H9 (cell line): ENCODE measurements around the gene CCDC69. TPM values are rescaled to one million over a fixed set of nuclear protein-coding genes. Genes with fewer than 3 reads are reported as not detected.

Experiments
- DNase-seq: peaks from one replicate; pipeline ENCODE4 v3.0.0-alpha.2; 2017
- H2AFZ ChIP-seq: one replicate; pipeline ENCODE4 v1.6.1; 2013; ENCODE audit warnings: mild to moderate bottlenecking, low read length, control low read depth, moderate library complexity
- H2AK5ac ChIP-seq: 2 replicates; pipeline ENCODE4 v1.6.1; 2013; ENCODE audit warnings: low read length, control low read depth, mixed read lengths; ENCODE audit not compliant: insufficient read length
- H2BK120ac ChIP-seq: one replicate; pipeline ENCODE4 v1.6.1; 2013; ENCODE audit warnings: low read depth, mild to moderate bottlenecking, low read length, control low read depth, inconsistent platforms; ENCODE audit not compliant: poor library complexity, severe bottlenecking
- H2BK12ac ChIP-seq: 2 replicates; pipeline ENCODE4 v1.6.1; 2013; ENCODE audit warnings: low read length, control low read depth, mixed read lengths, low read depth; ENCODE audit not compliant: insufficient read length
- H2BK15ac ChIP-seq: 2 replicates; pipeline ENCODE4 v1.6.1; 2013; ENCODE audit warnings: low read depth, low read length, control low read depth
- H2BK20ac ChIP-seq: one replicate; pipeline ENCODE4 v1.6.1; 2013; ENCODE audit warnings: low read depth, mild to moderate bottlenecking, low read length, control low read depth, inconsistent platforms; ENCODE audit not compliant: poor library complexity, severe bottlenecking
- H2BK5ac ChIP-seq: 2 replicates; pipeline ENCODE4 v1.6.1; 2013; ENCODE audit warnings: low read length, control low read depth, mixed read lengths; ENCODE audit not compliant: insufficient read length
- H3K14ac ChIP-seq: 2 replicates; pipeline ENCODE4 v1.6.1; 2013; ENCODE audit warnings: low read length, control low read depth; ENCODE audit not compliant: insufficient read depth
- H3K18ac ChIP-seq: 2 replicates; pipeline ENCODE4 v1.6.1; 2013; ENCODE audit warnings: low read depth, mild to moderate bottlenecking, mixed read lengths, low read length, control low read depth; ENCODE audit not compliant: insufficient read length
- H3K23ac ChIP-seq: 2 replicates; pipeline ENCODE4 v1.6.1; 2013; ENCODE audit warnings: low read length, control low read depth, mixed read lengths, low read depth; ENCODE audit not compliant: insufficient read length
- H3K23me2 ChIP-seq: 2 replicates; pipeline ENCODE4 v1.6.1; 2013; ENCODE audit warnings: low read depth, mild to moderate bottlenecking, mixed read lengths, low read length, control low read depth; ENCODE audit not compliant: insufficient read length, poor library complexity, severe bottlenecking
- H3K27ac ChIP-seq: 2 replicates; pipeline ENCODE4 v1.5.1; 2013; ENCODE audit warnings: low read length, control low read depth, mixed read lengths, low read depth; ENCODE audit not compliant: insufficient read length
- H3K27me3 ChIP-seq: 2 replicates; pipeline ENCODE4 v1.6.1; 2013; ENCODE audit warnings: low read length, control low read depth, inconsistent platforms; ENCODE audit not compliant: insufficient read depth
- H3K4ac ChIP-seq: 2 replicates; pipeline ENCODE4 v1.6.1; 2013; ENCODE audit warnings: low read depth, mild to moderate bottlenecking, control low read depth, inconsistent platforms, low read length, moderate library complexity
- H3K4me1 ChIP-seq: 2 replicates; pipeline ENCODE4 v1.6.1; 2013; ENCODE audit warnings: low read length, control low read depth, inconsistent platforms; ENCODE audit not compliant: insufficient read depth
- H3K4me2 ChIP-seq: 2 replicates; pipeline ENCODE4 v1.6.1; 2013; ENCODE audit warnings: low read length, control low read depth, mixed read lengths; ENCODE audit not compliant: insufficient read length, insufficient read depth
- H3K56ac ChIP-seq: 2 replicates; pipeline ENCODE4 v1.6.1; 2013; ENCODE audit warnings: low read depth, mild to moderate bottlenecking, mixed read lengths, low read length, control low read depth; ENCODE audit not compliant: insufficient read length
- H3K79me1 ChIP-seq: 2 replicates; pipeline ENCODE4 v1.6.1; 2013; ENCODE audit warnings: low read depth, mild to moderate bottlenecking, moderate library complexity, low read length, control low read depth, inconsistent platforms; ENCODE audit not compliant: insufficient read depth, poor library complexity, severe bottlenecking
- H3K79me2 ChIP-seq: 2 replicates; pipeline ENCODE4 v1.6.1; 2013; ENCODE audit warnings: low read length, control low read depth, inconsistent platforms; ENCODE audit not compliant: insufficient read depth
- H3K9ac ChIP-seq: 2 replicates; pipeline ENCODE4 v1.6.1; 2013; ENCODE audit warnings: low read length, control low read depth, mixed read lengths; ENCODE audit not compliant: insufficient read length; ENCODE audit errors: extremely low read depth
- H3K9me3 ChIP-seq: one replicate; pipeline ENCODE4 v1.6.1; 2013; ENCODE audit warnings: low read depth, low read length, inconsistent platforms; ENCODE audit not compliant: control insufficient read depth
- H3T11ph ChIP-seq: one replicate; pipeline ENCODE4 v1.6.1; 2013; ENCODE audit warnings: mild to moderate bottlenecking, low read length, control low read depth, inconsistent platforms
- H4K20me1 ChIP-seq: one replicate; pipeline ENCODE4 v1.6.1; 2013; ENCODE audit not compliant: control insufficient read depth, insufficient read length, insufficient read depth
- H4K5ac ChIP-seq: 2 replicates; pipeline ENCODE4 v1.6.1; 2013; ENCODE audit warnings: low read depth, mild to moderate bottlenecking, mixed read lengths, low read length, control low read depth; ENCODE audit not compliant: insufficient read length
- H4K8ac ChIP-seq: replicated peaks from 2 replicates; pipeline ENCODE4 v1.6.1; 2013; ENCODE audit warnings: low read length, control low read depth, mixed read lengths, low read depth; ENCODE audit not compliant: insufficient read length
- H4K91ac ChIP-seq: 2 replicates; pipeline ENCODE4 v1.6.1; 2013; ENCODE audit warnings: low read depth, mild to moderate bottlenecking, moderate library complexity, mixed read lengths, low read length, control low read depth; ENCODE audit not compliant: insufficient read length
- H3K27ac Mint-ChIP-seq, 3 experiments: 2 replicates in 2 of 3; 3 replicates in 1 of 3; pipeline ENCODE4 v1.8.0; 2020 to 2021; ENCODE audit warnings: mixed read lengths in 3 of 3, mild to moderate bottlenecking in 1 of 3, moderate library complexity in 1 of 3
- H3K27me3 Mint-ChIP-seq: 2 replicates; pipeline ENCODE4 v1.8.0; 2021; ENCODE audit warnings: low read depth, mild to moderate bottlenecking, moderate library complexity, mixed read lengths
- H3K36me3 Mint-ChIP-seq, 3 experiments: 2 replicates in 2 of 3; 3 replicates in 1 of 3; pipeline ENCODE4 v1.8.0; 2020 to 2021; ENCODE audit warnings: low read depth in 3 of 3, mixed read lengths in 3 of 3; ENCODE audit not compliant: insufficient read depth in 1 of 3
- H3K4me1 Mint-ChIP-seq, 2 experiments: 2 replicates each; pipeline ENCODE4 v1.8.0; 2020; ENCODE audit warnings: mixed read lengths in 2 of 2
- H3K4me3 Mint-ChIP-seq, 2 experiments: 2 replicates in 1 of 2; 3 replicates in 1 of 2; pipeline ENCODE4 v1.8.0; 2020 to 2021; ENCODE audit warnings: mild to moderate bottlenecking in 2 of 2, mixed read lengths in 2 of 2, moderate library complexity in 1 of 2
- H3K9me3 Mint-ChIP-seq, 2 experiments: 2 replicates in 1 of 2; 3 replicates in 1 of 2; pipeline ENCODE4 v1.8.0; 2020; ENCODE audit warnings: mild to moderate bottlenecking in 2 of 2, mixed read lengths in 2 of 2, moderate library complexity in 1 of 2
- WGBS: extraction: QIAGEN DNeasy Blood & Tissue Kit; methylation state at CpG from one replicate; pipeline ENCODE4 v1.1.7; 2013; ENCODE audit warnings: missing lambda C conversion rate, low lambda C conversion rate, mixed read lengths; ENCODE audit not compliant: insufficient read length; ENCODE audit errors: extremely low coverage; 5-methylcytosine and 5-hydroxymethylcytosine counted together
- total RNA-seq: library from RNA; stranded (reverse); gene quantifications from 2 replicates; pipeline ENCODE4 v1.2.1, GENCODE V29; 2021
- TF ChIP-seq, protein P1 (sequence below): fragments of 200-600 bp; sonication (generic); conservative IDR thresholded peaks from 3 replicates; pipeline ENCODE4 v1.8.0; 2021; ENCODE audit warnings: antibody characterized with exemption, mild to moderate bottlenecking

Gene CCDC69
- total RNA-seq, 1 experiment from 2014 or later: 5.3 TPM

DNA sequence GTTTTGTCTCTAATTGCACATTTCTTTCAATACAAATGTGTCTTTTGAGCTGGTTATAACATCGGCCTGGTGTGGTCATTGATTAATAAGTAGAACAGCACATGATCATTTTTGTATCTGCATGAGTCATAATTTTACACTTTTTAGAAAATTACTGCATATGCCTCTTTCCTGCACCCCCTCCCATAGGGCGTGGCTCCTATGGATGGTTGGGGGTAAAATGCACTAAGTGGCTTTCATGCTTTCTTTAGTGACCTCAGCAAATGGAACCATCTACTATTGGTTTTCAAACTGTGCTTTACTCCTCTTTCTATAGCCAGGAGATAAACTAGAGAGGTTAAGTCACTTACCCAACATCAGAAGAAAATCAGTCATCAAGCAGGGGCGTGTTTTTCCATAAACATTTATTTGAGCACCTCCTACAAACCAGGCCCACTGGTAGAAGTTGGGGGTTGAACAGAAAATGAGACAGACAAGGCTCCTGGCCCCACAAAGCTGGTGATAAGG is 70.1 kb downstream of the CCDC69 start:
- Histone ChIP-seq H4K20me1 (no peaks in the 10 kb centered on the region), H3T11ph (no peak overlapping the region), H4K8ac (no peak overlapping the region), H3K9me3 (no peaks in the 10 kb centered on the region), H3K9ac (no peak overlapping the region), H4K91ac (no peak overlapping the region), H2BK20ac (no peak overlapping the region), H2BK120ac (no peak overlapping the region), H3K56ac (no peak overlapping the region), H2AK5ac (no peak overlapping the region), H3K27me3 (no peaks in the 10 kb centered on the region), H2AFZ (no peak overlapping the region), H2BK15ac (no peak overlapping the region), H3K4me2 (no peak overlapping the region), H2BK12ac (no peak overlapping the region), H3K18ac (no peak overlapping the region), H2BK5ac (no peak overlapping the region), H3K79me2 (no peaks in the 10 kb centered on the region; the same call in 1 of the 2 replicates), H3K27ac (no peak overlapping the region), H3K23me2 (peaks cover 15% of the 10 kb centered on the region), H4K5ac (no peak overlapping the region), H3K14ac (no peak overlapping the region), H3K4ac (no peak overlapping the region), H3K23ac (no peak overlapping the region), H3K79me1 (no peaks in the 10 kb centered on the region), H3K4me1 (no peaks in the 10 kb centered on the region; the same call in 1 of the 2 replicates)
- H3K36me3 Mint-ChIP-seq: no peaks in the 10 kb centered on the region
- H3K4me1 Mint-ChIP-seq: peaks cover 32 to 44% of the 10 kb centered on the region in 2 experiments
- no peak overlapping the region for H3K4me3 Mint-ChIP-seq
- TF ChIP-seq, protein P1, sequence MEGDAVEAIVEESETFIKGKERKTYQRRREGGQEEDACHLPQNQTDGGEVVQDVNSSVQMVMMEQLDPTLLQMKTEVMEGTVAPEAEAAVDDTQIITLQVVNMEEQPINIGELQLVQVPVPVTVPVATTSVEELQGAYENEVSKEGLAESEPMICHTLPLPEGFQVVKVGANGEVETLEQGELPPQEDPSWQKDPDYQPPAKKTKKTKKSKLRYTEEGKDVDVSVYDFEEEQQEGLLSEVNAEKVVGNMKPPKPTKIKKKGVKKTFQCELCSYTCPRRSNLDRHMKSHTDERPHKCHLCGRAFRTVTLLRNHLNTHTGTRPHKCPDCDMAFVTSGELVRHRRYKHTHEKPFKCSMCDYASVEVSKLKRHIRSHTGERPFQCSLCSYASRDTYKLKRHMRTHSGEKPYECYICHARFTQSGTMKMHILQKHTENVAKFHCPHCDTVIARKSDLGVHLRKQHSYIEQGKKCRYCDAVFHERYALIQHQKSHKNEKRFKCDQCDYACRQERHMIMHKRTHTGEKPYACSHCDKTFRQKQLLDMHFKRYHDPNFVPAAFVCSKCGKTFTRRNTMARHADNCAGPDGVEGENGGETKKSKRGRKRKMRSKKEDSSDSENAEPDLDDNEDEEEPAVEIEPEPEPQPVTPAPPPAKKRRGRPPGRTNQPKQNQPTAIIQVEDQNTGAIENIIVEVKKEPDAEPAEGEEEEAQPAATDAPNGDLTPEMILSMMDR: no peak
- no peaks in the 10 kb centered on the region for H3K9me3 Mint-ChIP-seq
- no peak overlapping the region; a peak in 1 of 7 replicates for H3K27ac Mint-ChIP-seq
- no CpG with 5 or more reads among the region's 3 CpGs for WGBS
- peaks cover 6% of the 10 kb centered on the region; the same call in 1 of the 2 replicates for H3K27me3 Mint-ChIP-seq
- DNase-seq: no peak
